GM21360 (cell line): ENCODE measurements around the gene TGFBI.

Source experiments
- ATAC-seq: cut with Tn5 transposase; IDR thresholded peaks from one replicate; pipeline ENCODE4 v1.9.1; 2021; ENCODE audit warnings: mild to moderate bottlenecking, moderate library complexity; ENCODE audit not compliant: unreplicated experiment

Gene TGFBI

GRCh38 chr5:136084698-136085097, 55.9 kb downstream of the TGFBI start:
- ATAC-seq = no peak

- no peak for ATAC-seq
Observed at GRCh38 chr5:136086783-136087566, 58.2 kb downstream of the TGFBI start.

GRCh38 chr5:136087961-136088871, 59.4 kb downstream of the TGFBI start:
- no peak for ATAC-seq

- no peak for ATAC-seq
Observed at GRCh38 chr5:136089791-136090190, 61.0 kb downstream of the TGFBI start.

- no peak for ATAC-seq
Observed at GRCh38 chr5:136090319-136090718, 61.5 kb downstream of the TGFBI start.

GRCh38 chr5:136094189-136094912, 65.6 kb downstream of the TGFBI start:
- no peak for ATAC-seq

GRCh38 chr5:136094913-136095641, 66.3 kb downstream of the TGFBI start:
- no peak for ATAC-seq

GRCh38 chr5:136098176-136098575, 69.4 kb downstream of the TGFBI start:
- ATAC-seq = no peak

- ATAC-seq = no peak
Observed at GRCh38 chr5:136099870-136100269, 71.1 kb downstream of the TGFBI start.

GRCh38 chr5:136101884-136102283, 73.1 kb downstream of the TGFBI start:
- ATAC-seq = no peak

- no peak for ATAC-seq
Observed at GRCh38 chr5:136103118-136103517, 74.3 kb downstream of the TGFBI start.

GRCh38 chr5:136104306-136104965, 75.6 kb downstream of the TGFBI start:
- ATAC-seq = no peak

GRCh38 chr5:136106351-136107031, 77.7 kb downstream of the TGFBI start:
- ATAC-seq = no peak

- ATAC-seq = peak; percentile 69
Observed at GRCh38 chr5:136108180-136108611, 79.4 kb downstream of the TGFBI start.

GRCh38 chr5:136108766-136109165, 80.0 kb downstream of the TGFBI start:
- ATAC-seq = no peak

GRCh38 chr5:136109453-136110135, 80.8 kb downstream of the TGFBI start:
- no peak for ATAC-seq
